ENCODE results near the gene LDLRAD3. TPM values are rescaled to one million over a fixed set of nuclear protein-coding genes. Genes with fewer than 3 reads are reported as not detected.

The LDLRAD3 gene
- total RNA-seq, 1 experiment from 2014 or later = 19.0 TPM

DNA sequence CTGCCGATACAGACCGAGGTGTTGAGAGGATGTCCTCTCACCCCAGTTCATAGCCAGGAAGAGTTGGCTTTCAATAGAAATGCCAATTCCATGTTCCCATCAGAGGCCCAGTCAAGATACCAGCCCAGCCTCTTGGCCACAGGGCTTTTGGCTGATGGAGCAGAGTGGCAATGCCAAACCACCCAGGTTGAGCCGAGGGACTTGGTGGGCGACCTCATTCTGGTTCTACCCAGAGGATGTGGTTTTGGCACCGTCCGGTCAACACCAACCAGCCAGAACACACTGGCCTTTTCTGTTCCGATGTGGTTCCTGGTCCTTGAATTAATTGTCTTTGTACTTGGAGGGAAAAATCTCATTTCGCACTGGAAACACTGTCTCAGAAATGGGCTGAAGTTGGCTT lies 284.8 kb downstream of the LDLRAD3 start:
- CTCF ChIA-PET = no interaction called here
- ATAC-seq = no peak
- H3K4me1 ChIP-seq (ENCODE audit: control insufficient read depth in 1 of 2, insufficient read depth in 2 of 2, low read length in 2 of 2) = peaks cover 34 to 43% of the 10 kb centered on the region in 2 experiments
- RAD21 ChIA-PET (ENCODE audit: low non-redundant PET in 1 of 2, low total read pairs in 2 of 2, uncharacterized antibody in 2 of 2, unreplicated experiment in 2 of 2) = no interaction called here
- H3K36me3 ChIP-seq (ENCODE audit: control insufficient read depth in 1 of 2, insufficient read depth in 2 of 2, low read length in 2 of 2) = no peaks in the 10 kb centered on the region
- no peaks in the 10 kb centered on the region for H3K79me2 ChIP-seq (ENCODE audit: insufficient read depth, low read length)
- no peaks in the 10 kb centered on the region for H3K27me3 ChIP-seq (ENCODE audit: insufficient read depth, low read length)
- no peak overlapping the region for H2AFZ ChIP-seq (ENCODE audit: low read depth, low read length, poor library complexity, severe bottlenecking)
- TF ChIP-seq JUND (IDR thresholded peaks at IDR 0.05) (no peak), ZNF274 (IDR thresholded peaks at IDR 0.05; ENCODE audit: low read depth, low read length) (no peak), ELF1 (IDR thresholded peaks at IDR 0.05; ENCODE audit: borderline replicate concordance, low read depth) (no peak), YY1 (IDR thresholded peaks at IDR 0.05; ENCODE audit: extremely low read depth, insufficient replicate concordance, low read depth, low read length) (no peak), EZH2 (IDR thresholded peaks at IDR 0.05) (no peak), ATF3 (IDR thresholded peaks at IDR 0.05) (no peak), TCF7L2 (IDR thresholded peaks at IDR 0.05; ENCODE audit: borderline replicate concordance, extremely low read depth, insufficient read depth, insufficient read length) (no peak), ZFX (IDR thresholded peaks at IDR 0.05) (no peak), CEBPB (IDR thresholded peaks at IDR 0.05; ENCODE audit: low read depth) (no peak), POLR2AphosphoS5 (IDR thresholded peaks at IDR 0.05; ENCODE audit: low read depth, low read length) (no peak), FOSL1 (IDR thresholded peaks at IDR 0.05; ENCODE audit: low read depth) (no peak), EZH2phosphoT487 (IDR thresholded peaks at IDR 0.05; ENCODE audit: borderline replicate concordance) (no peak), CBX3 (IDR thresholded peaks at IDR 0.05; ENCODE audit: low read depth) (no peak)
- TF ChIP-seq, protein P1, sequence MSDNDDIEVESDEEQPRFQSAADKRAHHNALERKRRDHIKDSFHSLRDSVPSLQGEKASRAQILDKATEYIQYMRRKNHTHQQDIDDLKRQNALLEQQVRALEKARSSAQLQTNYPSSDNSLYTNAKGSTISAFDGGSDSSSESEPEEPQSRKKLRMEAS (IDR thresholded peaks at IDR 0.05) = no peak
- no peak overlapping the region for H3K4me2 ChIP-seq (ENCODE audit: low read length)
- POLR2A ChIA-PET = no interaction called here
- intact Hi-C loops (cut with micrococcal nuclease) = no loop called here
- H3K9me3 ChIP-seq (ENCODE audit: control insufficient read depth in 1 of 2, insufficient read depth in 1 of 2, low read depth in 1 of 2, low read length in 2 of 2) = no peaks in the 10 kb centered on the region
- H3K27ac ChIP-seq (ENCODE audit: low read depth, low read length) = no peak overlapping the region; the same call in 1 of the 2 replicates
- no peaks in the 10 kb centered on the region for H4K20me1 ChIP-seq (ENCODE audit: insufficient read depth)
- H3K9ac ChIP-seq (ENCODE audit: low read length) = no peak overlapping the region
- H3K9me2 ChIP-seq (ENCODE audit: insufficient read depth) = no peaks in the 10 kb centered on the region
- no TSS peak for BruUV-seq (replicated peaks)
- no peak for DNase-seq (ENCODE audit: low read depth, low spot score)
- no peak overlapping the region for H3K4me3 ChIP-seq (replicated peaks in 1 of 2; ENCODE audit: low read depth in 1 of 2, low read length in 2 of 2)
